ENCODE measurements around the gene CAMTA1.

The CAMTA1 gene

GRCh38 chr1:7679873-7680206 is 894.6 kb downstream of the CAMTA1 start:
- Histone ChIP-seq H3K36me3 (replicated peaks; ENCODE audit: insufficient read depth, low read length) (no peaks in the 10 kb centered on the region), H3K4me1 (ENCODE audit: low read length) (no peaks in the 10 kb centered on the region), H3K27ac (ENCODE audit: low read length) (no peak overlapping the region), H2AFZ (ENCODE audit: low read length) (no peak overlapping the region), H3K4me3 (ENCODE audit: low read length) (no peak overlapping the region), H3K79me2 (ENCODE audit: low read length) (no peaks in the 10 kb centered on the region), H4K20me1 (ENCODE audit: insufficient read depth, low read length) (no peaks in the 10 kb centered on the region), H3K9me3 (replicated peaks; ENCODE audit: insufficient read depth, low read length) (no peaks in the 10 kb centered on the region), H3F3A (ENCODE audit: insufficient read depth, low read length) (no peaks in the 10 kb centered on the region), H3K27me3 (replicated peaks; ENCODE audit: insufficient read depth, low read length) (peaks cover 96% of the 10 kb centered on the region), H3K9ac (ENCODE audit: low read length) (no peak overlapping the region), H3K9me2 (replicated peaks; ENCODE audit: insufficient read depth, low read length) (no peaks in the 10 kb centered on the region), H3K4me2 (ENCODE audit: low read depth, low read length) (no peak overlapping the region)
- DNase-seq = no peak
- no peak for TF ChIP-seq EZH2phosphoT487 (IDR thresholded peaks at IDR 0.05; ENCODE audit: low read length)
- no peak for TF ChIP-seq CTCF (IDR thresholded peaks at IDR 0.05; ENCODE audit: low read length)
- no peak for TF ChIP-seq EZH2 (optimal IDR thresholded peaks at IDR 0.05; ENCODE audit: low read depth, low read length)

- Histone ChIP-seq H3K4me2 (ENCODE audit: low read depth, low read length) (no peak overlapping the region), H4K20me1 (ENCODE audit: insufficient read depth, low read length) (no peaks in the 10 kb centered on the region), H3K36me3 (replicated peaks; ENCODE audit: insufficient read depth, low read length) (no peaks in the 10 kb centered on the region), H3K79me2 (ENCODE audit: low read length) (no peaks in the 10 kb centered on the region), H3K9me2 (replicated peaks; ENCODE audit: insufficient read depth, low read length) (no peaks in the 10 kb centered on the region), H3F3A (ENCODE audit: insufficient read depth, low read length) (no peaks in the 10 kb centered on the region), H3K27me3 (replicated peaks; ENCODE audit: insufficient read depth, low read length) (peaks cover 96% of the 10 kb centered on the region), H3K4me3 (ENCODE audit: low read length) (no peak overlapping the region), H3K27ac (ENCODE audit: low read length) (no peak overlapping the region), H3K9ac (ENCODE audit: low read length) (no peak overlapping the region), H3K4me1 (ENCODE audit: low read length) (no peaks in the 10 kb centered on the region), H2AFZ (ENCODE audit: low read length) (no peak overlapping the region), H3K9me3 (replicated peaks; ENCODE audit: insufficient read depth, low read length) (no peaks in the 10 kb centered on the region)
- no peak for DNase-seq
- TF ChIP-seq CTCF (IDR thresholded peaks at IDR 0.05; ENCODE audit: low read length) = no peak
- TF ChIP-seq EZH2 (optimal IDR thresholded peaks at IDR 0.05; ENCODE audit: low read depth, low read length) = no peak
- no peak for TF ChIP-seq EZH2phosphoT487 (IDR thresholded peaks at IDR 0.05; ENCODE audit: low read length)
These were observed 895.1 kb downstream of the CAMTA1 start for GRCh38 chr1:7680207-7680954.

GRCh38 chr1:7680955-7681268 is 895.7 kb downstream of the CAMTA1 start:
- Histone ChIP-seq H3K27ac (ENCODE audit: low read length) (no peak overlapping the region), H3K4me2 (ENCODE audit: low read depth, low read length) (no peak overlapping the region), H3K9ac (ENCODE audit: low read length) (no peak overlapping the region), H3K79me2 (ENCODE audit: low read length) (no peaks in the 10 kb centered on the region), H3K4me3 (ENCODE audit: low read length) (no peak overlapping the region), H4K20me1 (ENCODE audit: insufficient read depth, low read length) (no peaks in the 10 kb centered on the region), H3K36me3 (replicated peaks; ENCODE audit: insufficient read depth, low read length) (no peaks in the 10 kb centered on the region), H2AFZ (ENCODE audit: low read length) (no peak overlapping the region), H3K9me3 (replicated peaks; ENCODE audit: insufficient read depth, low read length) (no peaks in the 10 kb centered on the region), H3K27me3 (replicated peaks; ENCODE audit: insufficient read depth, low read length) (peaks cover 96% of the 10 kb centered on the region), H3F3A (ENCODE audit: insufficient read depth, low read length) (no peaks in the 10 kb centered on the region), H3K9me2 (replicated peaks; ENCODE audit: insufficient read depth, low read length) (no peaks in the 10 kb centered on the region), H3K4me1 (ENCODE audit: low read length) (no peaks in the 10 kb centered on the region)
- TF ChIP-seq EZH2 (optimal IDR thresholded peaks at IDR 0.05; ENCODE audit: low read depth, low read length) (no peak), EZH2phosphoT487 (IDR thresholded peaks at IDR 0.05; ENCODE audit: low read length) (no peak)
- DNase-seq = no peak

GRCh38 chr1:7681401-7681800 is 896.1 kb downstream of the CAMTA1 start:
- no peak overlapping the region for H3K4me2 ChIP-seq (ENCODE audit: low read depth, low read length)
- peaks cover 96% of the 10 kb centered on the region for H3K27me3 ChIP-seq (replicated peaks; ENCODE audit: insufficient read depth, low read length)
- no peaks in the 10 kb centered on the region for H3K79me2 ChIP-seq (ENCODE audit: low read length)
- no peak overlapping the region for H3K27ac ChIP-seq (ENCODE audit: low read length)
- TF ChIP-seq CTCF (IDR thresholded peaks at IDR 0.05; ENCODE audit: low read length) = no peak
- TF ChIP-seq EZH2 (optimal IDR thresholded peaks at IDR 0.05; ENCODE audit: low read depth, low read length) = no peak
- no peak for TF ChIP-seq EZH2phosphoT487 (IDR thresholded peaks at IDR 0.05; ENCODE audit: low read length)
- DNase-seq = no peak
- H3K4me1 ChIP-seq (ENCODE audit: low read length) = no peaks in the 10 kb centered on the region
- H3K9me2 ChIP-seq (replicated peaks; ENCODE audit: insufficient read depth, low read length) = no peaks in the 10 kb centered on the region
- no peaks in the 10 kb centered on the region for H4K20me1 ChIP-seq (ENCODE audit: insufficient read depth, low read length)
- no peaks in the 10 kb centered on the region for H3K36me3 ChIP-seq (replicated peaks; ENCODE audit: insufficient read depth, low read length)
- no peaks in the 10 kb centered on the region for H3F3A ChIP-seq (ENCODE audit: insufficient read depth, low read length)
- no peak overlapping the region for H3K4me3 ChIP-seq (ENCODE audit: low read length)
- no peak overlapping the region for H2AFZ ChIP-seq (ENCODE audit: low read length)
- no peak overlapping the region for H3K9ac ChIP-seq (ENCODE audit: low read length)
- no peaks in the 10 kb centered on the region for H3K9me3 ChIP-seq (replicated peaks; ENCODE audit: insufficient read depth, low read length)
